HG03575 (cell line): Measurements from ENCODE around the gene CDH6.

Experiments used
- ATAC-seq: cut with Tn5 transposase; IDR thresholded peaks from one replicate; pipeline ENCODE4 v1.9.1; 2021; ENCODE audit not compliant: unreplicated experiment, insufficient number of reproducible peaks, low FRiP score; ENCODE audit errors: extremely low read depth

CDH6 gene

GRCh38 chr5:31236339-31236738 lies 42.9 kb downstream of the CDH6 start:
- no peak for ATAC-seq

GRCh38 chr5:31237174-31237573 lies 43.7 kb downstream of the CDH6 start:
- ATAC-seq, result no peak

GRCh38 chr5:31238497-31238896 lies 45.0 kb downstream of the CDH6 start:
- no peak for ATAC-seq

- ATAC-seq, result no peak
Observed at GRCh38 chr5:31244921-31245320, 51.4 kb downstream of the CDH6 start.

- no peak for ATAC-seq
Observed at GRCh38 chr5:31247381-31247780, 53.9 kb downstream of the CDH6 start.

GRCh38 chr5:31250201-31250600 lies 56.7 kb downstream of the CDH6 start:
- ATAC-seq, result no peak

- no peak for ATAC-seq
Observed at GRCh38 chr5:31251032-31251431, 57.5 kb downstream of the CDH6 start.

GRCh38 chr5:31255041-31255440 lies 61.6 kb downstream of the CDH6 start:
- ATAC-seq, result no peak

GRCh38 chr5:31268256-31268655 lies 74.8 kb downstream of the CDH6 start:
- no peak for ATAC-seq

- no peak for ATAC-seq
Observed at GRCh38 chr5:31268686-31269085, 75.2 kb downstream of the CDH6 start.

- ATAC-seq, result no peak
Observed at GRCh38 chr5:31269259-31269658, 75.8 kb downstream of the CDH6 start.

- ATAC-seq, result no peak
Observed at GRCh38 chr5:31270396-31270795, 76.9 kb downstream of the CDH6 start.

GRCh38 chr5:31271567-31271966 lies 78.1 kb downstream of the CDH6 start:
- ATAC-seq, result no peak

- ATAC-seq, result no peak
Observed at GRCh38 chr5:31273161-31273560, 79.7 kb downstream of the CDH6 start.

GRCh38 chr5:31273631-31274378 lies 80.3 kb downstream of the CDH6 start:
- ATAC-seq, result peak; percentile 84

GRCh38 chr5:31280210-31280609 lies 86.7 kb downstream of the CDH6 start:
- ATAC-seq, result no peak

- no peak for ATAC-seq
Observed at GRCh38 chr5:31283326-31283725, 89.8 kb downstream of the CDH6 start.

GRCh38 chr5:31285025-31285424 lies 91.5 kb downstream of the CDH6 start:
- ATAC-seq, result no peak

GRCh38 chr5:31287985-31288384 lies 94.5 kb downstream of the CDH6 start:
- ATAC-seq, result no peak

- no peak for ATAC-seq
Observed at GRCh38 chr5:31289429-31289828, 95.9 kb downstream of the CDH6 start.

GRCh38 chr5:31291323-31291854 lies 97.9 kb downstream of the CDH6 start:
- ATAC-seq, result no peak
